Esophagus (tissue), 2 donors: ENCODE data around the gene SLC7A9. TPM values are rescaled to one million over a fixed set of nuclear protein-coding genes. Genes with fewer than 3 reads are reported as not detected.
"Not testable (repeated sequence)": the region's sequence is repeated elsewhere in the genome, so short reads cannot be mapped to it uniquely, and the experiment has no call there.

Source experiments
- H3K27ac ChIP-seq, 2 donors: one replicate each; pipeline ENCODE4 v1.5.1; 2013; ENCODE audit warnings: low read depth in 2 of 2, mild to moderate bottlenecking in 2 of 2, inconsistent platforms in 1 of 2, low read length in 1 of 2, moderate library complexity in 1 of 2
- H3K27me3 ChIP-seq, 2 donors: one replicate each; pipeline ENCODE4 v1.6.1; 2013; ENCODE audit warnings: low read length in 2 of 2, control low read depth in 1 of 2, mild to moderate bottlenecking in 1 of 2; ENCODE audit not compliant: insufficient read depth in 2 of 2, control insufficient read depth in 1 of 2
- H3K36me3 ChIP-seq, 2 donors: one replicate each; pipeline ENCODE4 v1.6.1; 2013; ENCODE audit warnings: low read length in 1 of 2; ENCODE audit not compliant: control insufficient read depth in 2 of 2, insufficient read depth in 2 of 2
- H3K4me1 ChIP-seq, 2 donors: one replicate each; pipeline ENCODE4 v1.6.1; 2013; ENCODE audit warnings: low read length in 1 of 2; ENCODE audit not compliant: control insufficient read depth in 2 of 2, insufficient read depth in 2 of 2
- H3K4me3 ChIP-seq, 2 donors: one replicate each; pipeline ENCODE4 v1.5.1; 2013; ENCODE audit warnings: low read length in 2 of 2, mild to moderate bottlenecking in 2 of 2, low read depth in 1 of 2, moderate library complexity in 1 of 2
- H3K9me3 ChIP-seq, 2 donors: one replicate each; pipeline ENCODE4 v1.6.1; 2013; ENCODE audit warnings: mild to moderate bottlenecking in 2 of 2, low read depth in 1 of 2, low read length in 1 of 2, moderate library complexity in 1 of 2; ENCODE audit not compliant: control insufficient read depth in 2 of 2, insufficient read depth in 1 of 2
- WGBS, 2 donors: extraction: QIAGEN DNeasy Blood & Tissue Kit; methylation state at CpG; one replicate each; pipeline ENCODE4 v1.1.7; 2013; 5-methylcytosine and 5-hydroxymethylcytosine counted together
- polyA plus RNA-seq, 2 donors: library from polyadenylated mRNA; stranded (reverse); fragments of 200-250 nt; gene quantifications; one replicate each; pipeline ENCODE4 v1.2.3, GENCODE V29; 2013
- donor health status: healthy with polysubstance abuse.
- donor health status: Bipolar disorder and iron deficiency.

The SLC7A9 gene
- polyA plus RNA-seq, 2 donors = 0.16 to 0.33 TPM

- 73 to 82% methylated on average over 9 of the region's 9 CpGs for WGBS, 2 donors
- H3K4me1 ChIP-seq, H3K27me3 ChIP-seq, H3K27ac ChIP-seq, H3K9me3 ChIP-seq, H3K4me3 ChIP-seq, H3K36me3 ChIP-seq: not testable (repeated sequence)
Measured at GRCh38 chr19:32867436-32867835, 2.1 kb downstream of the SLC7A9 start.

GRCh38 chr19:32866564-32867265, 2.9 kb downstream of the SLC7A9 start:
- H3K36me3 ChIP-seq = peaks cover 0 to 5% of the 10 kb centered on the region in 2 donors
- H3K27ac ChIP-seq = no peak overlapping the region
- no peaks in the 10 kb centered on the region for H3K27me3 ChIP-seq
- no peaks in the 10 kb centered on the region for H3K4me1 ChIP-seq
- H3K4me3 ChIP-seq = no peak overlapping the region
- no peaks in the 10 kb centered on the region for H3K9me3 ChIP-seq
- WGBS, 2 donors = 92% methylated on average over 12 of the region's 12 CpGs

DNA sequence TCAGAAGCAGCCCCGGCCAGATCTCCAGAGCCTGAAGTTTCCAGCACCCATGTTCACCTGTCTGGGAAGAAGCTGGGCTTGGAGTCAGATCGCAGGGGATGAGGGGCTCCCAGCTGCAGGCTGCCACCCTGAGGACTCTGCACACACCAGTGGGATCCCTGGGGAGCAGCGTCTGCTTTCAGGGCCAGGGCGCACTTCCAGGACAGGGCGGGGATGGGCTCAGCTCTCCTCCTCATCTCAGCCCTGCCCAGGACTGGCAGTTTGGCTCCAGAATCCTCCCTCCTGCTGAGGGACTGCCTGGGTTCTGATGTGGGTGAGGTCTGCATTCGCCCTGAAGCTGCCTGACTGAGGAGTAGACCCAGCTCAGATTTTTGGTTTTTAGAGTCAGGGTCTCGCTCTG, 3.5 kb downstream of the SLC7A9 start:
- Histone ChIP-seq H3K4me3 (no peak overlapping the region), H3K4me1 (no peaks in the 10 kb centered on the region), H3K36me3 (peaks cover 0 to 5% of the 10 kb centered on the region in 2 donors), H3K9me3 (no peaks in the 10 kb centered on the region), H3K27ac (no peak overlapping the region), H3K27me3 (no peaks in the 10 kb centered on the region)
- WGBS, 2 donors = 76 to 82% methylated on average over 7 of the region's 7 CpGs

GRCh38 chr19:32865326-32865725, 4.2 kb downstream of the SLC7A9 start:
- 81 to 83% methylated on average over 6 of the region's 6 CpGs for WGBS, 2 donors
- Histone ChIP-seq H3K36me3 (peaks cover 0 to 5% of the 10 kb centered on the region in 2 donors), H3K9me3 (no peaks in the 10 kb centered on the region)

GRCh38 chr19:32864318-32865007, 5.1 kb downstream of the SLC7A9 start:
- no peaks in the 10 kb centered on the region for H3K9me3 ChIP-seq
- no peaks in the 10 kb centered on the region for H3K27me3 ChIP-seq
- H3K27ac ChIP-seq = no peak overlapping the region
- no peaks in the 10 kb centered on the region for H3K4me1 ChIP-seq
- peaks cover 0 to 5% of the 10 kb centered on the region in 2 donors for H3K36me3 ChIP-seq
- 68 to 73% methylated on average over 35 of the region's 35 CpGs for WGBS, 2 donors
- no peak overlapping the region for H3K4me3 ChIP-seq

More at GRCh38 chr19:32865326-32865725, 4.2 kb downstream of the SLC7A9 start:
- no peaks in the 10 kb centered on the region for H3K27me3 ChIP-seq
- H3K4me1 ChIP-seq = no peaks in the 10 kb centered on the region
- no peak overlapping the region for H3K4me3 ChIP-seq
- no peak overlapping the region for H3K27ac ChIP-seq

DNA sequence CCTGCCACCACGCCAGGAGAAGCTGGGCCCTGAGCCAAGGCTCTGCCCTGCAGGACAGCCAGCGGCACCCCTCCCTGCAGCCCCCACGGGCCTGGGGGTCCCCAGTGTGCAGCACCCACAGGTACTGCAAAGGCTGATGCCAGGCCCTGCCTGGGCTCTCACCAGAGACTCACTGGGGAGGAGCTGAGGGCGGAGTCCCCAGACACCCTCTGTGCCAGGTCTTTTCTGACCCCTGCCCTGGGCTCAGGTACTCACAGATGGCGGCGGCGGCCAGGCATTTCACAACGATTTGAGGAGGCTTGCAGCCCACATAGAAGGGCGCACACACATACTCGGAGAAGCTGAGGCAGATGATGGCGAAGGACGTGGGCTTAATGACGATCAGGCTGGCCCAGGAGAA, 5.7 kb downstream of the SLC7A9 start:
- H3K4me1 ChIP-seq = no peaks in the 10 kb centered on the region
- H3K36me3 ChIP-seq = peaks cover 0 to 5% of the 10 kb centered on the region in 2 donors
- no peak overlapping the region for H3K4me3 ChIP-seq
- WGBS, 2 donors = 83 to 87% methylated on average over 13 of the region's 13 CpGs
- no peaks in the 10 kb centered on the region for H3K9me3 ChIP-seq
- no peaks in the 10 kb centered on the region for H3K27me3 ChIP-seq
- H3K27ac ChIP-seq = no peak overlapping the region

GRCh38 chr19:32863301-32863700, 6.3 kb downstream of the SLC7A9 start:
- Histone ChIP-seq H3K4me3 (no peak overlapping the region), H3K9me3 (no peaks in the 10 kb centered on the region), H3K36me3 (peaks cover 0 to 5% of the 10 kb centered on the region in 2 donors), H3K4me1 (no peaks in the 10 kb centered on the region), H3K27me3 (no peaks in the 10 kb centered on the region), H3K27ac (no peak overlapping the region)
- 92 to 97% methylated on average over 8 of the region's 8 CpGs for WGBS, 2 donors

- no peaks in the 10 kb centered on the region for H3K9me3 ChIP-seq
- no peaks in the 10 kb centered on the region for H3K27me3 ChIP-seq
- no peak overlapping the region for H3K27ac ChIP-seq
- 95 to 98% methylated on average over 14 of the region's 14 CpGs for WGBS, 2 donors
- H3K4me3 ChIP-seq = no peak overlapping the region
- H3K4me1 ChIP-seq = no peaks in the 10 kb centered on the region
- H3K36me3 ChIP-seq = peaks cover 0 to 8% of the 10 kb centered on the region in 2 donors
Measured at GRCh38 chr19:32862741-32863140, 6.8 kb downstream of the SLC7A9 start.

DNA sequence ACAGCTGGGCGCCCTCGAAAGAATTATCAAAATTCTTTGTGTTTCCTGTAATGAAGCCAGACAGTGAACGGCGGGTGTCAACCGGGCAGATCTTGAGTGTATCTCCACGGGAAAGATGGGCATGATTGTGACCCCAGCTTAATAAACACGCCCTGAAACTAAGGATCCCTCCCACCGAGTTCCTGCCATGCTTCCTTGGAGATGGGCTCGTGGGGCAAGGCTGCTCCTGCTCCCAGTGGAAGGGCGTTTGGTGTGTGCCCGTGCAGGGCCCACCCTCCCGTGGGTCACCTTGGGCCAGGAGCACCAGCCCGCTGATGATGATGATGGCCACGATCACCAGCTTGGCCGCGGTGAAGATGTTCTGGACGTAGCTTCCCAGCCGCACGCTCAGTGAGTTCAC, 7.4 kb downstream of the SLC7A9 start:
- Histone ChIP-seq H3K4me1 (no peaks in the 10 kb centered on the region), H3K4me3 (no peak overlapping the region), H3K36me3 (peaks cover 0 to 8% of the 10 kb centered on the region in 2 donors), H3K27ac (no peak overlapping the region), H3K27me3 (no peaks in the 10 kb centered on the region), H3K9me3 (no peaks in the 10 kb centered on the region)
- WGBS, 2 donors = 91 to 93% methylated on average over 19 of the region's 19 CpGs

DNA sequence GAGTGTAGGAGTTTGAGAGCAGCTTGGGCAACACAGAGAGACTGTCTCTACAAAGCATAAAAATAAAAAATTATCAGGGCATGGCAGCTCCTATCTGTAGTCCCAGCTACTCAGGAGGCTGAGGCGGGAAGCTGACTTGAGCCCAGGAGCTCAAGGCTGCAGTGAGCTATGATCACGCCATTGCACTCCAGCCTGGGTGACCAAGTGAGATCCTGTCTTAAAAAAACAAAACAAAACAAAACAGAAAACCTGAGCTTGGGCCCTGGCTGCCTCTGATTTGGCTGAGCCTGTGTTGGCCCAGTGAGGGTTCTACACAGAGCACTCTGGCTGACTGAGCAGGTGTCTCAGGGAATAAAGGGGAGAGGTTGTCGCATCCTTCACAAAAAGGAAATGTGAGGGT, 8.0 kb downstream of the SLC7A9 start:
- Histone ChIP-seq H3K9me3 (no peaks in the 10 kb centered on the region), H3K27ac (no peak overlapping the region), H3K36me3 (peaks cover 0 to 8% of the 10 kb centered on the region in 2 donors), H3K27me3 (no peaks in the 10 kb centered on the region), H3K4me3 (no peak overlapping the region), H3K4me1 (no peaks in the 10 kb centered on the region)
- 93 to 97% methylated on average over 3 of the region's 3 CpGs for WGBS, 2 donors
